Keratinocyte (primary cell): ENCODE results near the gene LHX6. TPM values are rescaled to one million over a fixed set of nuclear protein-coding genes. Genes with fewer than 3 reads are reported as not detected.

ENCODE experiments used
- DNase-seq: peaks from one replicate; pipeline ENCODE4 v3.0.0-alpha.2; 2011; ENCODE audit warnings: low read depth, missing footprints, low spot score
- FAIRE-seq: peaks from 2 replicates; lab custom pipeline; 2011; peaks lifted over from hg19 to GRCh38; lab: Jason Lieb, UNC
- H2AFZ ChIP-seq: 2 replicates; pipeline ENCODE4 v1.6.0; 2012; ENCODE audit warnings: low read length, control low read depth, inconsistent platforms; ENCODE audit not compliant: control insufficient read depth
- H3K27ac ChIP-seq: 2 replicates; pipeline ENCODE4 v1.5.1; 2011; ENCODE audit warnings: low read length; ENCODE audit not compliant: control insufficient read depth, insufficient read depth
- H3K27me3 ChIP-seq: 3 replicates; pipeline ENCODE4 v1.6.0; 2011; ENCODE audit warnings: low read length; ENCODE audit not compliant: control insufficient read depth, insufficient read depth; ENCODE audit errors: extremely low read depth
- H3K36me3 ChIP-seq, 2 experiments: 2 replicates in 1 of 2; 3 replicates in 1 of 2; pipeline ENCODE4 v1.5.1; 2011; ENCODE audit warnings: low read length in 2 of 2, mild to moderate bottlenecking in 1 of 2; ENCODE audit not compliant: control insufficient read depth in 2 of 2, insufficient read depth in 2 of 2; ENCODE audit errors: extremely low read depth in 1 of 2
- H3K4me1 ChIP-seq: 3 replicates; pipeline ENCODE4 v1.5.1; 2011; ENCODE audit warnings: low read length; ENCODE audit not compliant: control insufficient read depth, insufficient read depth; ENCODE audit errors: extremely low read depth
- H3K4me2 ChIP-seq: 3 replicates; pipeline ENCODE4 v1.6.0; 2011; ENCODE audit warnings: low read depth, low read length; ENCODE audit not compliant: control insufficient read depth, insufficient read depth; ENCODE audit errors: extremely low read depth
- H3K4me3 ChIP-seq, 3 experiments: fragments of 200-600 bp in 1 of 3; sonication (generic) in 1 of 3; 2 replicates in 2 of 3; 3 replicates in 1 of 3; pipeline ENCODE4 v1.5.1; 2011 to 2016; ENCODE audit warnings: low read length in 3 of 3, mild to moderate bottlenecking in 3 of 3, control low read depth in 2 of 3, inconsistent platforms in 1 of 3, low read depth in 1 of 3, mixed read lengths in 1 of 3, mixed run types in 1 of 3, moderate library complexity in 1 of 3; ENCODE audit not compliant: control insufficient read depth in 2 of 3, insufficient read depth in 2 of 3; ENCODE audit errors: extremely low read depth in 1 of 3
- H3K79me2 ChIP-seq: 2 replicates; pipeline ENCODE4 v1.6.0; 2012; ENCODE audit warnings: low read length; ENCODE audit not compliant: control insufficient read depth, insufficient read depth
- H3K9ac ChIP-seq: 3 replicates; pipeline ENCODE4 v1.6.0; 2011; ENCODE audit warnings: low read length; ENCODE audit not compliant: control insufficient read depth, insufficient read depth; ENCODE audit errors: extremely low read depth
- H3K9me1 ChIP-seq: 3 replicates; pipeline ENCODE4 v1.6.0; 2011; ENCODE audit warnings: low read length; ENCODE audit not compliant: control insufficient read depth, insufficient read depth; ENCODE audit errors: extremely low read depth
- H3K9me3 ChIP-seq: 2 replicates; pipeline ENCODE4 v1.5.1; 2012; ENCODE audit warnings: low read depth, low read length; ENCODE audit not compliant: control insufficient read depth
- H4K20me1 ChIP-seq: 3 replicates; pipeline ENCODE4 v1.6.0; 2011; ENCODE audit warnings: low read length; ENCODE audit not compliant: control insufficient read depth, insufficient read depth; ENCODE audit errors: extremely low read depth
- CTCF ChIP-seq, 3 experiments: IDR thresholded peaks in 1 of 3; conservative IDR thresholded peaks in 1 of 3; optimal IDR thresholded peaks in 1 of 3; 2 replicates in 2 of 3; 3 replicates in 1 of 3; pipeline versions ENCODE3 to v1.5.1; 2011; ENCODE audit warnings: low read length in 3 of 3, mild to moderate bottlenecking in 3 of 3, moderate library complexity in 2 of 3, control low read depth in 1 of 3, inconsistent platforms in 1 of 3; ENCODE audit not compliant: insufficient read depth in 2 of 3; ENCODE audit errors: extremely low read depth in 1 of 3
- EZH2 ChIP-seq: IDR thresholded peaks from one replicate; pipeline ENCODE4 v1.6.1; 2012; ENCODE audit warnings: inconsistent platforms, mild to moderate bottlenecking, low read length, moderate library complexity
- dilution Hi-C: fragments of 300-500 bp; cut with MboI; formaldehyde crosslinking; loops from one replicate; pipeline ENCODE4 v1.7.0; 2020; ENCODE audit warnings: low sequenced_read_pairs; ENCODE audit not compliant: extremely low pct_ligation_motif_present
- polyA plus RNA-seq, 5 experiments: library from polyadenylated mRNA; depleted of rRNA in 3 of 5; stranded (reverse) in 3 of 5; stranded (forward) in 1 of 5; unstranded in 1 of 5; fragments of >200 nt; gene quantifications; 1 replicate in 1 of 5; 2 replicates in 3 of 5; 3 replicates in 1 of 5; pipeline versions ENCODE4 v1.2.1 to v1.2.3, GENCODE V29; 2011 to 2012; ENCODE audit warnings: missing spikeins in 2 of 5, low read depth in 1 of 5, low replicate concordance in 1 of 5

The LHX6 gene
- polyA plus RNA-seq, 1 donor (not counting 4 experiments of a cell fraction or from before 2014, with no cell fraction given): 0.13 TPM

GRCh38 chr9:122212473-122213004, 16.2 kb downstream of the LHX6 start:
- peaks cover 4% of the 10 kb centered on the region for H3K4me1 ChIP-seq
- no peaks in the 10 kb centered on the region for H4K20me1 ChIP-seq
- no peak overlapping the region for H3K9ac ChIP-seq
- no peak for TF ChIP-seq CTCF (optimal IDR thresholded peaks at IDR 0.05 in 1 of 3, IDR thresholded peaks at IDR 0.05 in 1 of 3, conservative IDR thresholded peaks at IDR 0.05 in 1 of 3; ENCODE audit: extremely low read depth in 1 of 3, insufficient read depth in 2 of 3, low read length in 3 of 3)
- no peak for TF ChIP-seq EZH2
- peaks cover 61% of the 10 kb centered on the region for H3K27me3 ChIP-seq
- H3K9me1 ChIP-seq: no peaks in the 10 kb centered on the region
- H3K9me3 ChIP-seq: no peaks in the 10 kb centered on the region
- H3K36me3 ChIP-seq: no peaks in the 10 kb centered on the region
- H3K4me2 ChIP-seq: no peak overlapping the region
- FAIRE-seq: no peak
- H3K27ac ChIP-seq: no peak overlapping the region
- DNase-seq: no peak
- no peak overlapping the region for H3K4me3 ChIP-seq
- H3K79me2 ChIP-seq: no peaks in the 10 kb centered on the region
- dilution Hi-C loops: no loop called here
- no peak overlapping the region for H2AFZ ChIP-seq

GRCh38 chr9:122209451-122209850, 19.3 kb downstream of the LHX6 start:
- peaks cover 40% of the 10 kb centered on the region for H3K27me3 ChIP-seq

More at GRCh38 chr9:122209451-122209850, 19.3 kb downstream of the LHX6 start:
- FAIRE-seq (no peak), DNase-seq (no peak)
- Histone ChIP-seq H3K79me2 (no peaks in the 10 kb centered on the region), H3K4me2 (no peak overlapping the region), H3K4me3 (no peak overlapping the region), H3K9ac (no peak overlapping the region), H3K4me1 (peaks cover 2% of the 10 kb centered on the region), H2AFZ (no peak overlapping the region), H4K20me1 (no peaks in the 10 kb centered on the region), H3K27ac (no peak overlapping the region), H3K9me1 (no peaks in the 10 kb centered on the region), H3K36me3 (no peaks in the 10 kb centered on the region), H3K9me3 (no peaks in the 10 kb centered on the region)
- dilution Hi-C loops: no loop called here
- no peak for TF ChIP-seq EZH2
- no peak for TF ChIP-seq CTCF (optimal IDR thresholded peaks at IDR 0.05 in 1 of 3, IDR thresholded peaks at IDR 0.05 in 1 of 3, conservative IDR thresholded peaks at IDR 0.05 in 1 of 3; ENCODE audit: extremely low read depth in 1 of 3, insufficient read depth in 2 of 3, low read length in 3 of 3)
